Measurements from ENCODE around the gene DDX42. TPM values are rescaled to one million over a fixed set of nuclear protein-coding genes. Genes with fewer than 3 reads are reported as not detected.

The DDX42 gene
- total RNA-seq, 4 donors from 2014 or later = 80.4 to 93.9 (median 84.3) TPM

- Histone ChIP-seq H3K27me3 (no peaks in the 10 kb centered on the region), H3K4me3 (peak within 1 kb of the TSS; percentile 75 to 91 (median 88)), H3K4me1 (peaks cover 15 to 29% (median 18%) of the 10 kb centered on the region in 4 donors), H3K27ac (replicated peaks in 1 of 4) (peak within 1 kb of the TSS; percentile 90 to 99 (median 94)), H3K9me3 (no peaks in the 10 kb centered on the region), H3K36me3 (peaks cover 2 to 24% (median 12%) of the 10 kb centered on the region in 4 donors)
- TF ChIP-seq CTCF (IDR thresholded peaks at IDR 0.05) (no peak), POLR2A (IDR thresholded peaks at IDR 0.05; ENCODE audit: low read depth) (peak; percentile 36), POLR2AphosphoS5 (IDR thresholded peaks at IDR 0.05) (peak; percentile 92 to 94), EP300 (IDR thresholded peaks at IDR 0.05) (no peak)
- intact Hi-C loops (cut with DNase I) = loop anchor here (5.0 kb wide), 1 partner anchor 36 kb away; no protein-coding TSS in a partner anchor
- 0% methylated on average over 10 of the region's 61 CpGs for WGBS
- peak; percentile 99 for DNase-seq (ENCODE audit: extremely low spot score)
Observed at GRCh38 chr17:63741408-63742173, 32.4 kb upstream of the DDX42 start, which contains the start of gene STRADA. STRADA (minus strand) TSS chr17:63741799; CDS start chr17:63728369, 13,430 bp downstream.

GRCh38 chr17:63751806-63752205 lies 22.2 kb upstream of the DDX42 start:
- peaks cover 42 to 100% (median 90%) of the 10 kb centered on the region in 4 donors for H3K36me3 ChIP-seq
- H3K9me3 ChIP-seq = no peaks in the 10 kb centered on the region
- no peaks in the 10 kb centered on the region for H3K27me3 ChIP-seq
- DNase-seq (ENCODE audit: extremely low spot score) = no peak
- WGBS = 69% methylated on average over 8 of the region's 8 CpGs
- H3K27ac ChIP-seq (replicated peaks in 1 of 4) = no peak overlapping the region
- TF ChIP-seq POLR2A (IDR thresholded peaks at IDR 0.05; ENCODE audit: low read depth) (no peak), CTCF (IDR thresholded peaks at IDR 0.05) (no peak)
- intact Hi-C loops (cut with DNase I) = no loop called here
- H3K4me3 ChIP-seq = no peak overlapping the region
- H3K4me1 ChIP-seq = no peaks in the 10 kb centered on the region

- Histone ChIP-seq H3K9me3 (no peaks in the 10 kb centered on the region), H3K4me3 (no peak overlapping the region), H3K36me3 (peaks cover 40 to 99% (median 91%) of the 10 kb centered on the region in 4 donors), H3K27ac (replicated peaks in 1 of 4) (no peak overlapping the region), H3K4me1 (no peaks in the 10 kb centered on the region), H3K27me3 (no peaks in the 10 kb centered on the region)
- intact Hi-C loops (cut with DNase I) = no loop called here
- WGBS = 84% methylated on average over 1 of the region's 1 CpG
- TF ChIP-seq EP300 (IDR thresholded peaks at IDR 0.05) (no peak), POLR2AphosphoS5 (IDR thresholded peaks at IDR 0.05) (no peak), CTCF (IDR thresholded peaks at IDR 0.05) (no peak), POLR2A (IDR thresholded peaks at IDR 0.05; ENCODE audit: low read depth) (no peak)
- DNase-seq (ENCODE audit: extremely low spot score) = no peak
Observed at GRCh38 chr17:63752707-63753106, 21.3 kb upstream of the DDX42 start.

DNA sequence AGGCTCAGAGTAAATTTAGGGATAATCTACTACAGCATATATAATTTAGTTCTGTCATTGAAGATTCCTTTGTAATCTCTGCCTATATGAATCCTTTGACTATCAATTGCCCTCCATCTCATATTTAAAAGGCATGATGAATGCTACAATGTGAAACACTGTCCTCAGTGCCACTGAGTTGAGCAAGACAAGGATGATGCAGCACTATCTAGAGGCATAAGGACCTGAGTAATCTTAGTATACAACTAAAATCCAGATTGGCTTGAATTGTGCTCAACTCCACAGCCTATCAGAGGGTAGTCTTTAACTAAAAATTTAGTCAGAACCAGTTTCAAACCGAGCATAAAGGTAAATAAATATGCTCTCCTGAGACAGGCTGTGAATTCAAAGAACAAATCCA lies 20.8 kb upstream of the DDX42 start:
- no peak for DNase-seq (ENCODE audit: extremely low spot score)
- 88% methylated on average over 1 of the region's 1 CpG for WGBS
- peaks cover 40 to 99% (median 91%) of the 10 kb centered on the region in 4 donors for H3K36me3 ChIP-seq
- no peak for TF ChIP-seq EP300 (IDR thresholded peaks at IDR 0.05)
- TF ChIP-seq CTCF (IDR thresholded peaks at IDR 0.05) = no peak
- no peak for TF ChIP-seq POLR2AphosphoS5 (IDR thresholded peaks at IDR 0.05)
- no peak for TF ChIP-seq POLR2A (IDR thresholded peaks at IDR 0.05; ENCODE audit: low read depth)
- H3K27ac ChIP-seq (replicated peaks in 1 of 4) = no peak overlapping the region
- no peaks in the 10 kb centered on the region for H3K9me3 ChIP-seq
- intact Hi-C loops (cut with DNase I) = no loop called here
- no peak overlapping the region for H3K4me3 ChIP-seq
- no peaks in the 10 kb centered on the region for H3K4me1 ChIP-seq
- H3K27me3 ChIP-seq = no peaks in the 10 kb centered on the region

All from esophagus muscularis mucosa (tissue), 4 donors.